ENCODE results near the gene NGB.

DNA sequence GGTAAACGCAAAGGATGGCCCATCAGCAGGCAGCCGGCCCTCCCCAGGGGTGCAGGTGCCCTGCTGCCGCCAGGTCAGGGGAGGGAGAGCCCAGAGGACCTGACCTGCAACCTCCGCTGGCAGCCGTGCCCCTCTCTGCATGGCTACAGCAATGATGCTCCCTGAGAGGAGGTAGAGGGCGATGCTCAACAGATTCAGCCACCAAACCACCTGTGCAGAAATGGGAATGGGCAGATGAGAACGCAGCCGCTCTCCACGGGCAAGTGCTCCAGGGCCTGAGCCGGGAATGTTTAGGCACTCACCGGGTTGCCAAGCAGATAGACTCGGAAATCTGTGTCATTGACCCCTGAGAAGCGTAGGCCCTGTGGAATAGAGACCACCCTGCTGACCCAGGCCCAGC is 8.7 kb upstream of the NGB start:
- TF ChIP-seq CTCF (IDR thresholded peaks at IDR 0.05; ENCODE audit: poor library complexity) (no peak), EZH2 (IDR thresholded peaks at IDR 0.05; ENCODE audit: borderline replicate concordance) (no peak)
